A549 treated with ZK216348 at 1 μM for 4 hours (cell line): Measurements from ENCODE around the gene INHBC. TPM values are rescaled to one million over a fixed set of nuclear protein-coding genes. Genes with fewer than 3 reads are reported as not detected.

Source experiments
- total RNA-seq: library from RNA; stranded (reverse); fragments of 200-300 nt; extraction: Qiagen RNA extraction; gene quantifications from 5 replicates; pipeline ENCODE4 v1.2.3, GENCODE V29; 2022; ENCODE audit warnings: low read depth

The INHBC gene
- 0.07 TPM in 1 of 5 replicates, not detected in the others for total RNA-seq

GRCh38 chr12:57434517-57435223 is at the start of gene INHBC:
TSS of gene INHBC (plus strand) at chr12:57434784. CDS start at chr12:57434887, 103 bp downstream.

GRCh38 chr12:57430931-57431566 is 3.5 kb upstream of the INHBC start, which contains the start of gene R3HDM2:
TSS of gene R3HDM2 (minus strand) at chr12:57431043. CDS start at chr12:57310428, 120,615 bp downstream.

GRCh38 chr12:57454566-57455373 is 20.2 kb downstream of the INHBC start, which contains the start of gene INHBE:
TSS of gene INHBE (plus strand) at chr12:57455307. CDS start at chr12:57455537, 230 bp downstream.

GRCh38 chr12:57459750-57460467 is 25.3 kb downstream of the INHBC start, which contains the start of gene GLI1:
TSS of gene GLI1 (plus strand) at chr12:57459785. CDS start at chr12:57463692, 3,907 bp downstream.

GRCh38 chr12:57479376-57480115 is 45.0 kb downstream of the INHBC start, which contains the start of gene ARHGAP9:
TSS of gene ARHGAP9 (minus strand) at chr12:57479866. CDS start at chr12:57479406, 460 bp downstream.

GRCh38 chr12:57487597-57488401 is 53.2 kb downstream of the INHBC start, which contains the start of gene MARS1:
TSS of gene MARS1 (plus strand) at chr12:57488068. CDS start at chr12:57488091, 23 bp downstream.

Other genes with a start within 250 kb of the INHBC start
- 2.7 to 6.3 TPM (median 5.1 TPM) in 5 replicates for gene NXPH4, start 218.0 kb upstream of the INHBC start, total RNA-seq
- 92.0 to 137 TPM (median 126 TPM) in 5 replicates for gene SHMT2, start 205.1 kb upstream of the INHBC start, total RNA-seq
- 0.17 to 0.68 TPM (median 0.36 TPM) in 5 replicates for gene STAC3, start 183.6 kb upstream of the INHBC start, total RNA-seq
- 8.3 to 11.7 TPM (median 9.0 TPM) in 5 replicates for gene R3HDM2, start 3.7 kb upstream of the INHBC start, total RNA-seq
- 0.07 to 0.11 TPM in 2 of 5 replicates, not detected in the others for gene INHBE, start 20.5 kb downstream of the INHBC start, total RNA-seq
- gene GLI1, start 25.0 kb downstream of the INHBC start, total RNA-seq = 3.9 to 8.8 TPM (median 7.3 TPM) in 5 replicates
- 0.53 to 1.2 TPM (median 0.91 TPM) in 4 of 5 replicates, not detected in the other for gene ARHGAP9, start 45.1 kb downstream of the INHBC start, total RNA-seq
- gene MARS1, start 53.3 kb downstream of the INHBC start, total RNA-seq = 126 to 186 TPM (median 138 TPM) in 5 replicates
- gene DDIT3, start 85.7 kb downstream of the INHBC start, total RNA-seq = 28.7 to 36.1 TPM (median 31.0 TPM) in 5 replicates
- 15.4 to 28.9 TPM (median 27.5 TPM) in 5 replicates for gene MBD6, start 88.0 kb downstream of the INHBC start, total RNA-seq
- 120 to 142 TPM (median 127 TPM) in 5 replicates for gene DCTN2, start 112.4 kb downstream of the INHBC start, total RNA-seq
- 0.18 to 0.26 TPM (median 0.21 TPM) in 5 replicates for gene KIF5A, start 115.3 kb downstream of the INHBC start, total RNA-seq
- gene PIP4K2C, start 156.4 kb downstream of the INHBC start, total RNA-seq = 39.2 to 49.2 TPM (median 42.4 TPM) in 5 replicates
- gene DTX3, start 170.0 kb downstream of the INHBC start, total RNA-seq = 13.4 to 21.3 TPM (median 18.7 TPM) in 5 replicates
- gene ARHGEF25, start 176.7 kb downstream of the INHBC start, total RNA-seq = 4.1 to 7.7 TPM (median 6.0 TPM) in 5 replicates
- gene B4GALNT1, start 198.4 kb downstream of the INHBC start, total RNA-seq = 27.2 to 51.6 TPM (median 49.2 TPM) in 5 replicates